Non-pigmented ciliary epithelial cell (primary cell): ENCODE data around the gene SLC6A6.

Experiments
- DNase-seq: peaks from one replicate; pipeline ENCODE4 v3.0.0-alpha.2; 2010; ENCODE audit warnings: low read depth

The SLC6A6 gene

DNA sequence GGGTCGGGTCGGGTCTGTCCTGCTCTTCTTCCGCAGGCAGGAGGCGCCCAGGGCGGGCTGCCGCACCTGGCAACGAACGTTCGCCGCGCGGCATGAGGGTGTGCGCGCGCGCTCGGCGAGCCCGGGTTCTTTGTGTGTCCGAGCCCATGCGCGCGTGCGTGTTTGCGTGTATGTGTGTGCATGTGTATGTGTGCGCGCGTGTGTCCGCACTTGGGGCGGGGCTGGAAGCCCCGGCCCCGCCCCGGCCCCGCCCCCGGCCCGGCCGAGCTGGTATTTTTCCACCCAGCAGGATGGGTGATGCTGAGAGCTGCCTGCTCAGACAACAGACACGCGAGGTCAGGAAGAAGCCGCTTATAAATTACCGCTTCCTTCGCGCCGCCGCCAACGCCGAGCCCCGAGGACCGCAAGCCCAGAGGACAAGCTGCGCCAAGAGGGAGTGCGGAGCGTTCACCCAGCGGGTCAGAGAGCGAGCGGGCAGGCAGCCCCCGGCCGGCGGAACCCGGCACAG is at the start of gene SLC6A6:
TSS of gene SLC6A6 (plus strand) at position 303 of the 508 bp plus-strand sequence. CDS start 41,029 bp downstream, outside the sequence.
- DNase-seq = peak; percentile 62

DNA sequence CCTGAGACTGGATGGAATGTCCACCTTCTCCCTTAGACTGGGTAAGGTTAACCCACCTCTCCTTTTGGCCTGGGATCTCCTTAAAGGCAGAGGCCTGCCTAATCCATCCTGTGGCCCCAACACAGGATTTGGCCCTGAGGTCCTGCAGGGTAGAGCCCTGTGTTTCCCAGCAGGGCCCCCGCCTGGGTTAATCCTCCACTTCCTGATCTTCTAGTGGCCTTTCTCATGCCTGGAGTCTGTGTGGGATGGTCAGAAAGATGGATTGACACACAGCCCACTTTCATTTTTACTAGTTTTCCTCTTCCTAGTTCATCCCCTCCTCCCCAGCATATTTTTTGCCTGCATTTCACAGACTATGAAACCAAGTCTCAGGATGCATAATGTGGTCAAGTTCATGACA is 48.9 kb upstream of the SLC6A6 start:
- no peak for DNase-seq

DNA sequence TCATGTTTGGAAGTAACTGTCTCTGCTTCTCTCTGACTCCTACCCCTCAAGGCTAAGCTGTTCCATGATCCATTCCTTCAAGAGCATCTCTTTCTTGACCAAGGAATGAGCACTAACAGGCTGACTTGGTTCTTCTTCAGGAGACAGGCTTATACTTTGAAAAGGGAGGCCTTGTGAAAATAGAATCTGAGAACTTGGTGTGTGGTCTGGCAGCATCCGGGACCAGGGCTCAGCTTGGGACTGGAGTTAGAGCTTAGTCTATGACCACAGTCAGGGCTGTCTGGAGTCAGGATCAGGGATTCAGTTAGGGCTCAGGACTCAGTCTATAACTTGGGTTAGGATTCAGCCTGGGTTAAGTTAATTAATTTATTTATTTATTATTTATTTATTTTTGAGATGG is 44.9 kb upstream of the SLC6A6 start:
- DNase-seq = no peak

DNA sequence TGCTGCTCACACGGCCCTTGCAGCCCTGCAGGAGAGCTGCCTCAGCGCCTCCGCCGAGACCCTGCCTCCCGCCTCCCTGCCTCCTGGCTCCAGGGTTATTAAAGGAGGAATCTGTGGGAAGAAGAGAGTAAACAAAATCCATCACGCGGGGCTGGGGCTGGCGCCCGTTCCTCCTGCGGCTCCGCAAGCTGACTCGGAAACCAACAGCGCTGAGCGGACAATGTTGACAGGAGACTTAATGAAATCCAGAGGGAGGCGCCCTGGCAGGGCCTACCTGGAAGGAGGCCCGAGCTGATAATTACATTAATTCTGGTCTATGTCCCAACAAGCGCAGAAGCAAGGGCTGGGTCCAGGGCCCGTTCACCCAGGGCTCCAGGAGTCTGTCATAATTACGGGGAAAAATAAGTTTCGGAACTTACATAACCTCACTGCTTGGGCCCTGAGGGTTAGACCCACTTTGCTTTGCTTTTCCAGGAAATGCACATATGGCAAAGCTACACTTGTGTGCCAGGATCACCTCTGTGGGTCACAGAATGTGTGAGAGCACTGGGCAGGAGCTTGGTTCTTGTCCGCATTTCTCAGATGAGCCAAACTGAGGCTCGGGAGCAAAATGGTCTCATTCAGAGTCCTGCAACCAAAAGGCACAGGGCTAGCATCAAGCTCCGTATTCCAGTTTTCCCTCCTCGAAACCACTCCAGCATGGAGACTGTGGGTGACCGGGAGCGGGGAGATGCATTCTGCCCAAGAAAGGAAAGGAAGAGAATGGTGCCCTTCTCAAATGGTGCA is 43.8 kb upstream of the SLC6A6 start:
- no peak for DNase-seq

DNA sequence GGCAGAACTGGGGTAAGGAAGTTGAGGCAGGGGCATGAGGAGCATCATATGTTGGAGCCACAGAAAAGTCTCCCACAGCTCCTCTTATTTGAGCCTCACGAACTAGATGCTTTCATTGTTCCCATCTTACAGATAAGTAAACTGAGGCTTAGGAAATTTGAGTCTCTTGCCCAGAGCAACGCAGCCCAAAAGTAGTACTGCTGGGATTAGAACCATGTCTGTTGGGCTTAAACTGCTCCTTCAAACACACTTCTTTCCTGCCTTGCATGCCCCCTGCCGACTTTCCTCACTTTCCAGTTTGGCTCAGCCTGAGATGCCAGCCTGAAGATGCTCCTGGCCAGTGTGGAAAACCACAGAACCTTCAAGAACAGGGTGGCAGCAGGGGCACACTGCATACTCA is 43.1 kb upstream of the SLC6A6 start:
- no peak for DNase-seq

DNA sequence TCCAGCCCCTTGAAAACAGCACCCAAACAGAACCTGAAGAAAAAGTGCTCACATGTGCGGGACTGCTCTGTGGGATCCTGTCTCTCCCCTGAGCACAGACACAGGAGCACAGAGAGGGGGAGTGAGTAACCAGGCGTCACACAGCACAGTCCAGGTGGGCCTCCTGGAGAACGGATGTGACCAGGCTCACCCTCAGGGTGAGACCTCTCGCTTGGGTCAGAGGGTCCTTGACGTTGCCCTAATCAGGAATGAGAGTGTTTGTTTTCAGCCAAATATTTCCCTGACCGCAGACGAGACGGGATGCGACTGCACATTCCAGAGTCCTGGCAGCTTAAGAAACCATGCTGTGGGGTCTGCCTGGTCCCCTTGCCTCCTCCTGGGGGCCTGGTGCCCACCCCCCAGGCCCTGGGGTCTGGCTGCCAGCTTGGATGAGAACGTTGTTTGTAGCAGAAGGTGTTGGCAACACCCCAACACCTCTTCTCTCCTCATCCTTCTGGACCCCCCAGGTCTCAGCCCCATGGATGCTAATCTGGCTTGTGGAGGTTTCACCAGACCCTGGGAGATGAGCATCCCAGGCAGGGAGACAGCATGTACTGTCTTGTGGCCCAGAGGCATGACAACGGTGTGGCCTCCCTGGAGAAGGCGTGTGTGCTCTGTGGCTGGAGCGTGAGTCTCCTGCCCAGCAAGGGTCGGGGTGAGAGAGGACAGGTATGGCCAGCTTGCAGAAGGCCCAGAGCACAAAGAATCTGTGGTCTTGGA is 42.1 kb upstream of the SLC6A6 start:
- peak; percentile 28 for DNase-seq

DNA sequence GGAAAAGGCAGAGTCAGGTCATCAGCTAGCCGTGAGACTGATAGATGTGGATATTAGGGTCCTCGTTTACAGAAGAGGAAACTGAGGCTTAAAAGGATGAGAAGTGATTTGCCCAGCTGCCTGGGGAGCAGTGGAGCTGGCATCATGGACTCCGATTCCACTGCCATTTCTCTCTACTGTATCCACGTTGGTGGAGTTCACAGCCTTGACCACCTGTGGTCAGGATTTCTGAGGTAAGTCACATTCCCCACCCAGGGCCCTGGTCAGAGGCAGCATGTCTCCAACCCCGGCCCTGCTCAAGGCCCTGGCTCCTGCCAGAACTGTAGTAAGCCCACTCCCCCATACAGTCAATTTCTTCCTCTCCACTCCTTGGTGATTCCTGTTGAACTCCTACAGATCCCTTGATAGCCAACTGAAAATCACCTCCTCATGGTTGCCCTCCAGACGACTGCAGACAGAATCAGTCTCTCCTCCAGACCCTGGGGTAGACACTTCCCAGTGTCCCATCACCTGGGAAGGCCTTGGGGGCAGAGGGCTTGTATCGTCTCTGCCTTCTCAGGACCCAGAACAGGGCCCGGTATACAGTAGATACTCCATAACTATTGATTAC is 41.2 kb upstream of the SLC6A6 start:
- no peak for DNase-seq

DNA sequence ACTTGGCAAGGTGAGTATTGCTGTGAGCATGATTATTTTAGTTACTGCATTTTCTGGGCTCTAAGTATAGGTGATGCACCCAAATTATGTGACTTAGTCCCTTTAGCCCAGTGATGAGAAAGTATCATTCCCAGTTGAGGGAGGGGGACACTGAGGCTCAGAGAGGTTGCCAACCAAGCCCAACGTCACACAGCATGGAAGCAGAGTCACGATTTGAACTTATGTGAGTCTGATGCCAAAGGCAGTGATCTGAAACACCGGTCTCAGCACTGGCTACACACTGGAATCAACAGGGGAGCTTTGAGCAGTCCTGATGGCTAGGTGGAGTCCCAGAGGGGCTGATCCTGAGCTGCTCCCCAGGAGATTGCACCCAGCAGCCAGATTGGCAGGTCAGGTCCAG is 39.5 kb upstream of the SLC6A6 start:
- DNase-seq = no peak

DNA sequence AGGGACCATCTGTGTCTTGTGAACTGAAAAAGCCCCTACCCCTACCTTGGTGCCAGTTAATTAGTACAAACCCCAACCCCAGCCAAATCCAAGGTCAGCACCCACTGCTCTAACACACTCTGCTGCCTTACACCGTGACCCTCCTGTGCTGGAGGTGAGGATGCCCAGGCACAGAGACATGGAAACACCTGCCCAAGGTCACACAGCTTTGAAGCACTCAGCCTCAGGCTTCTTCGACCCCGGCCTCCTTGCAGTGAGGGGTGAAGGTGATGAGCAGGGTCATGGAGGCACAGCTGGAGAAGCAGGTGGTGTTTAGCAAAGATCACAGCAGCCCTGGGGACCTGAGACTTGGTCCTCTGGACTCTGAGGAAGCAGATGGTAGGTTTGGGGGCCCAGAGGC is 39.0 kb upstream of the SLC6A6 start:
- no peak for DNase-seq

DNA sequence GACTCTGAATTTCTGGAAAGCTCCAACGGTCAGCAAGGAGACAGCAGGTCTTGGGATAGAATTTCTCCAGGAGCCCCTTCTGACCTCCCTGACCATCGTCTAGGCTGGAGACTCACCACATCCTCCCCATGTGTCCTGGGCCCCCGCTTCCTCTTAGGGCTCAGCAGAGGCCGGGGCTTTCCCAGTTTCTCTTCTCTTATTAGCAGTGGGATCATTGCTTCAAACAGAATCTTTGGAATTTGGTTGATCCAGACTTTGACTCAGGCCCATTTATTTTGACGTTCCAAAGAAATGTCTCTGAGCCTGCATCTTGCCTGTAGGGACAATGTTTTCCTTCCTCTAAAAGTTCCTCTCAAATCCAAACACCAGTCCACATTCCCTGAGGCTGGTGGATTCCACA is 38.4 kb upstream of the SLC6A6 start:
- DNase-seq = no peak

DNA sequence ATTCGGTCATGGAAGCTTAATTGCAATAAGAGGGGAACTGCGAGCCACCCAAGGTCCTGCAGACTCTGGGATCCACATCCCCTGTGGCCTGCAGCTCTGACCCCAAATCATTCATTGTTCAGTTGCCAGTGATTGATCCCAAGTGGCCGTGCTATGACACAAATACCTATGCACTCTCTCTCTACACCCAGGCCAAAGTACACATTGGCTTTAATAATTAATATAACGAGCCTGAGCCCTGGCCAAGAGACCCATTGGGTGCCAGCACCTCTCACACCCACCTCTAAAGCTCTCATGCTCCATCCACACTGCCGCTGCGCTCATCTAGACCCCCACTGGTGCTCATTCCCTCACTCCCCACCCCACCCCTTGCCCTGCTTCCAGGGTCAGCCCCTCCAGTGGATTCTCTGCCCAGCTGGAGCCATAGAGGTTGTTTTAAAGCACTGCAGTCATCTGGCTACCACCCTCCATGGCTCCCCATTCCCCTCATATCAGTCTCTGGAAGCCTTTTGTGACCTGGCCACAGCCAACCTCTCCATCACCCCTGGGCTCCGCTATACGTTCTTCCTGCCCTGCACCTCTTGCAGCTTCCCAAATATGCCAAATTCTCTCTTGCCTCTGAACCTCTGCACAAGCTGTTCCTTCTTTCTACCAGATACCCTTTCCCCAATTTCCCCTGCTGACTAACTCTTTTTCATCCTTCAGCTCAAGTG is 37.7 kb upstream of the SLC6A6 start:
- DNase-seq = no peak

DNA sequence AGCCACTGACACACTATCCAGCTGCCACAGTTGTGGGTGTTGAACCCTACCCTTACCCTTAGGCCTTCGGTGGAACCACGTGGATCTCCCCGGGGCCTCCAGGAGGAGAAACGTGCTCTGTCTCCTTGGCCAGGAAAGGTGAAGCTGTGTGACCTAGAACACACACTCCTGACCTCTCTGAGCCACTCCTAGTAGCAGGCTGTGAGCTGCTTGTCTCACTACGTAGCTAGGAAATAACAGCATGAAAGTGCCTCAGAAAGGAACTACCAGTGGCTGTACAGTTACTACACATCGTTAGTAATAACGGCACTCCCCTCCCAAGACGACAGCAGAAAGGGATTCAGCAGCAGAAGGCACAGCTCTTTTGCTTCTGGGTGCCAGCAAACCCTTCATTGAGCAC is 36.2 kb upstream of the SLC6A6 start:
- no peak for DNase-seq

DNA sequence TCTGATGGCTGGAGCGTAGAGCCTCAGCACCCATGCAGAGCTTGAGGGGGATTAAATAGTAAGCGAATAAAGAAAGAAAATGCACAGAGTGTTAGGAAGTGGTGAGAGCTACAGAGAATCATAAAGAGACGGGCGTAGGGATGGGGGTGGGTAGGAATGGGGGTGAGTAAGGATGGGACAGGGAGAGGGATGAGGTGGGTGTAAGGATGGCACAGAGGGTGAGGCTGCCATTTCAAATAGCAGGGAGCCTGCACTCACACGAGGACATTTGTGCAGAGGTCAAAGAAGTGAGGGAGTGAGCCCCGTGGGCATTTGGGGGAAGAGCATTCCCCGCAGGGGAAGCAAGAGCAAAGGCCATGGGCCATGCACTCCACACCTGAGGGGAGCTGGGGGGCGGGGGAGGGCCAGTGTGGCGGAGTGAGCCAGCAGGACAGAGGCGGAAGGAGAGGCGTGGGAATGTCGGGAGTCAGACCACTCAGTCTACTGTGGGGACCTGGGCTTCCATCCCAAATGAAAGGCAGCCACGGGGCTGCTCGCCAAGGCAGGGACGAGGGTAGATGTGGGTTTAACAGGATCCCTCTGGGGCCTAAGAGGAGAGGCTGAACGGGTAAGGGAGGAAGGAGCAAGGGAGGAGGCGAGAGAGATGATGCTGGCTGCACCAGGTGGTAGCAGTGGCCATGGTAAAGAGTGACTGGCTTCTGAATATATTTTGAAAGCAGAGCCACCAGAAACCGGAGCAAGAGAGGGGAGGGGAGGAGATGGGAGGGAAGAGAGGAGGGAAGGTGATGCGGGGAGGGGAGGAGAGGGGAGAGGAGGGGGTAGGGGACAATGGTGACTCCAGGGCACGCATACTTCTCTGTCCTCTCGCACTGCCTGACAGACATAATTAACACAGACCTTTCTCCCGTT is 35.2 kb upstream of the SLC6A6 start:
- DNase-seq = no peak

DNA sequence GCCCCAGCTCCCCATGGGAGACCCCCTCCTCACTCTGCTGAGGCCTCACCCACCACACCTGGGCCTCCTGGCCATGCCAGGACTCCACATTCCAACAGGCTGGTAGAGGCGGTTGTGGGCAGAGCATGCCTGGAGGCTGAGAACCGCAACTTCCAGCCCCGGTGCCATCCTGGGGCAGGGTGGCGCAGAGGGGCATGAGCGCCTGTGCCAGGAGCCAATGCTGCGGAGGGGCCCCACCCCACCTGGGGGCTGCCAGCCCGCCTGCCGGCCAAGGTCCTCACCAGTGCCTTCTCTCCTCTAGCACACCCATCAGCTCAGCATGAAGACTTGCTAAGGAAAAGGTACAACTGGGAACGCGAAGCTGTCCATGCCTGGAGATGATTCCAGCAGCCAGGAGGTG is 34.3 kb upstream of the SLC6A6 start:
- no peak for DNase-seq

DNA sequence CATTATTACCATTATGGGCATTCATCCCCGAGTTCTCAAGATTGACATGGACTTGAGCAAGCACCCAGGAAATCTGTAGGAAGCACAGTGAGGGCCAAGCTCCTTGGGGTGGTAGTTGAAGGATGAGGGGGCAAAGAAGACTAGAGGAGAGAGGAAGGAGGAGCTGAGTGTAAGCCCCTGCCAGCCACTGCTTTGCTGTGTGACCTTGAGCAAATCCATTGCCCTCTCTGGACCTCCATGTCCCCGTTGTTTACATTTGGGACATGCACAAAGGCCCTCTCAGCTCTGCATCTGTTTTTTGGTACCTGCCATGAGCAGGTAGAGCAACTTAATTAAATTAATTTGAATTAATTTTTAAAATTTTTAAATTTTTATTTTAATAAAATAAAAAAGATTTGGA is 33.5 kb upstream of the SLC6A6 start:
- DNase-seq = no peak

DNA sequence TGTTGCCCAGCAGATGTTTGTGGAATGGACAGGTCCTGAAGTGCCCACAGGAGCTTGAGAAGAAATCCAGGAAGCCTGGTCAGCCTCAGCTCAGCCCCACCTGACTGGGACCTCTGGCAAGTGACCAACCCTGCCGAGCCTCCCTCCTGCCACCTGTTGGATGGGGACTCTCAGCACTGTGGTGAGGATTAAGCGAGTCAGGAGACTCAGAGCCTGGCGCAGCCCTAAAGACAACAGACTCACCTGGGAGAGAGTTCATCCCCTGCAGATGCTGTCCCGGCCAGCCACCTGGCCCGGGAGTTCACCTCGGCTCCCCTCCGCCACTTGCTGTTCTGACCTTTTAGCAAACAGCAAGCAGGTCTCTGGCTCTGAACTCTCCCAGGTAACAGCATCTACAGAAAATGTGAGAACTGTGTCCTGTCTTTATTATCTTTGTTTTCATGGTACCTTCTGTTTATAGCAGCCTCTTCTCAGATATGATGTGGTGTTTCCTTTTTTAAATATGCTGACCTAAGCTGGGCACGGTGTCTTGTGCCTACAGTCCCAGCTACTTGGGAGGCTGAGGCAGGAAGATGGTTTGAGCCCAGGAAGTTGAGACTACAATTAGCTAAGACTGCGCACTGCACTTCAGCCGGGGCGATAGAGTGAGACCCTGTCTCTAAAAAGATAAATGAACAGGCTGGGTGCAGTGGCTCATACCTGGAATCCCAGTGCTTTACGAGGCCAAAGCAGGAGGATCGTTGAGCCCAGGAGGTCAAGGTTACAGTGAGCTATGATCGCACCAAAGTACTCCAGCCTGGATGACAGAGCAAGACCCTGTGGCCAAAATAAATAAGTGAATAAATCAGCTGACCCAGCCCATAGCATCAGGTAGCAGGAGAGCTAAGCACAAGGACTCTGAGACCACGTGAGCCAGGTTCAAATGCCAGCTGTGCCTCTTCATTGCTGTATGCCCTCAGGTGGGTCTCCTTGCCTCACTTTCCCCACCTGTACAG is 32.4 kb upstream of the SLC6A6 start:
- no peak for DNase-seq

DNA sequence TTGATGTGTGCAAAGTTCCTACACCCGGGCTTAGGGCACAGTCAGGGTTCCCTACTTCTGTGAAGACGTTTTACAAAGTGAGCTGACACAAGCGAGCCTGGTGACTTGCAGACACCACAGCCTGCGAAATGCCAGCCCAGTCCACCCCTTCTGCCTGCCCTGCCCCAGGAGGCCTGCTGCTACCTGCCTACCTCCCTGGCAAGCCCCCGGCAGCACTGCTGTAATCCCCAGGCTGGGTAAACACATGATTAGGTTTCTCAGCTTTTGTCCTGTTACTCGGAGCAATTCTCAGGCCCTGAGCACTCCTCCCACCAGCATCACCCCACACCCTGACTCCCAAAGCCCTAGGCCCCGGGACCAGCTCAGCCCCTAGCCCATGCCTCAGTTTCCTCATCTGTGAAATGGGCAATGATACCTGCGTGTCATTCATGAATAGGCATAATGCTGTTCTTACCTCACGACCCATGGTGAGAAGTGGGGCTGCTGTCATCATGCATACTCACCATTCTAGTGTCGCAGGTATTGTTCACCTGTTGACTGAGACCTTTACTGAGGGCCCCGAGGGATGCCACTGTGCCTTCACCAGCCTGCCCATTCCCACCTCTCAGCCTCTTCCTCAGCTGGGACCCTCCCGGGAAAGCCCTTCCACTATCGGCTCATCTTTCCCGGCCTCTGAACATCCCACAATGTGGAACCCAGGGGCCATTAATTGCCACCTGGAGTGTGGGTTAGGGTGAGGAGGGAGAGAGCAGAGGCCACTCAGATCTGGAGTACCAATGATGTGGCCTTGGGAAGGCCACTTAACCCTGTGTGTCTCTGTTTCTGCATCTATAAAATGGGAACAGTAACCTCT is 31.5 kb upstream of the SLC6A6 start:
- no peak for DNase-seq

DNA sequence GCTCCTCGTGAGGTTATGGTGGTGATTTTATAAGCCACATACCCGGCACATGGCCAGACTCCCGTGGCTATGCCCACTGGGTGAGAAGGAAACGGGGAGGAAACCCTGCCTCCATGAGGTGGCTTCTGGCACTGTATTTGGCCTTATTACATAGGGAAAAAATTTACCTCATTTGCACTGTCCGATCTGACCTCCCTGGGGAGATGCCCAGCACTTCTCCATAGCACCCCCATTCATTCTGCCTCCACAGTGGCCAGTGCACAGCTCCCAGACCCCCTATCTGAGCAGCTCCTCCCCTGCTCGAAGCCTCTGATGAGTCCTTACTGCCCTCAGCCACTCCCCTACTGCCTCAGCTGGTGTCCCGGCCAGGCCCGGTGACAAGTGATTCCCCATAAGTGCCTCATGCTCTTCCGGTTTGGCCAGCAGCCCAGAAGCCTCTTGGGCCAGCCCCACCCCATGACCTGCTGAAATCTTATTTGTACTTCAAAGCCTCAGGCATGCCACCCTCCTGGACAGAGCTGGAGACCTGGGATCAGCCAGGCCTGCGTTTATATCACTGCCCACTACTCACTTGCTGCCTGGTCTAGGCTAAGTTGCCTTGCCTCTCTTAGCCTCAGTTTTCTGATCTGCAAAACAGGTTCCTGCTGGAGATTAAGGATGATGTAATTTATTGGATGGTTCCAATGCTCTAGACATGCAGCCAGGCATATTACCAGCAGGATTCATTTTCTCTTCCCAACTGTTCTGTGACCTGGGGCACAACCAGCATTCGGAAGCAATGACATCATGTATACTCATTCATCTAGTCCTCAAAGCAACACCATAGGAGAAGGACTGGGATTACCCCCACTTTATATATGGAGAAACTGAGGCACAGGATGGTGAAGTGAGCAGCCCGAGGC is 30.6 kb upstream of the SLC6A6 start:
- DNase-seq = peak; percentile 15
